ENCODE data around the gene STXBP4.

GRCh38 chr17:55114283-55114682 is 145.7 kb downstream of the STXBP4 start:
- TF ChIP-seq CTCF (optimal IDR thresholded peaks at IDR 0.05 in 1 of 3, IDR thresholded peaks at IDR 0.05 in 1 of 3, conservative IDR thresholded peaks at IDR 0.05 in 1 of 3; ENCODE audit: extremely low read depth in 1 of 3, insufficient read depth in 2 of 3, low read length in 3 of 3) (no peak), EZH2 (IDR thresholded peaks at IDR 0.05; ENCODE audit: low read length) (no peak)
